ENCODE data around the gene AGTPBP1. TPM values are rescaled to one million over a fixed set of nuclear protein-coding genes. Genes with fewer than 3 reads are reported as not detected.

AGTPBP1 gene
- total and polyA plus RNA-seq, 2 of the 8 experiments (the other 6 are each of a cell fraction or from before 2014, with no cell fraction given) = 13.4 to 65.2 TPM

DNA sequence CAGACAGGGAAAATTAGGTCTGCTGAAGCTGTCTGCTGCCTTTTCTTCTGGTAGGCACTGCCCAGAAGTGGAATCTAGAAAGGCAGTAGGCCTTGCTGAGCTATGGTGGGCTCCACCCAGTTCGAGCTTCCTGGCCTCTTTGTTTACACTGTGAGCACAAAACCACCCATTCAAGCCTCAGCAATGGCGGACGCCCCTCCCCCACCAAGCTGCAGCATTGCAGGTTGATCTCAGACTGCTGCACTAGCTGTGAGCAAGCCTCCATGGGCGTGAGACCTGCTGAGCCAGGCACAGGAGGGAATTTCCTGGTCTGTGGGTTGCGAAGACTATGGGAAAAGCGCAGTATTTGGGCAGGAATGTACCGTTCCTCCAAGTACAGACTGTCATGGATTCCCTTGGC, 18.5 kb downstream of the AGTPBP1 start (continued):
- TF ChIP-seq, protein P1, sequence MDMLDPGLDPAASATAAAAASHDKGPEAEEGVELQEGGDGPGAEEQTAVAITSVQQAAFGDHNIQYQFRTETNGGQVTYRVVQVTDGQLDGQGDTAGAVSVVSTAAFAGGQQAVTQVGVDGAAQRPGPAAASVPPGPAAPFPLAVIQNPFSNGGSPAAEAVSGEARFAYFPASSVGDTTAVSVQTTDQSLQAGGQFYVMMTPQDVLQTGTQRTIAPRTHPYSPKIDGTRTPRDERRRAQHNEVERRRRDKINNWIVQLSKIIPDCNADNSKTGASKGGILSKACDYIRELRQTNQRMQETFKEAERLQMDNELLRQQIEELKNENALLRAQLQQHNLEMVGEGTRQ (IDR thresholded peaks at IDR 0.05; ENCODE audit: low read length) = no peak
- TF ChIP-seq RXRA (IDR thresholded peaks at IDR 0.05; ENCODE audit: insufficient read depth, low read depth, low read length) (no peak), EGR1 (IDR thresholded peaks at IDR 0.05; ENCODE audit: borderline replicate concordance, low read depth, low read length) (no peak), RBBP5 (IDR thresholded peaks at IDR 0.05; ENCODE audit: borderline replicate concordance, low read depth, low read length) (peak; percentile 71; the same call in 1 of the 2 replicates), EP300 (IDR thresholded peaks at IDR 0.05; ENCODE audit: borderline replicate concordance in 1 of 2, low read depth in 2 of 2, low read length in 2 of 2) (no peak), SRF (IDR thresholded peaks at IDR 0.05; ENCODE audit: low read depth, low read length) (no peak), KDM1A (IDR thresholded peaks at IDR 0.05; ENCODE audit: borderline replicate concordance, low read length) (no peak), NRF1 (IDR thresholded peaks at IDR 0.05; ENCODE audit: low read depth, low read length) (no peak), HDAC2 (IDR thresholded peaks at IDR 0.05; ENCODE audit: borderline replicate concordance in 1 of 2, low read depth in 2 of 2, low read length in 2 of 2) (no peak), MAFK (IDR thresholded peaks at IDR 0.05; ENCODE audit: low read depth, low read length) (no peak), KDM4A (IDR thresholded peaks at IDR 0.05; ENCODE audit: low read depth, low read length, severe bottlenecking) (no peak), BCL11A (IDR thresholded peaks at IDR 0.05; ENCODE audit: low read depth in 2 of 2, low read length in 2 of 2) (no peak), ZNF274 (IDR thresholded peaks at IDR 0.05; ENCODE audit: borderline replicate concordance, extremely low read depth, low read length) (no peak), SP2 (IDR thresholded peaks at IDR 0.05; ENCODE audit: low read length) (no peak), EZH2 (IDR thresholded peaks at IDR 0.05; ENCODE audit: low read depth, low read length, severe bottlenecking) (no peak)
- TF ChIP-seq, protein P2, sequence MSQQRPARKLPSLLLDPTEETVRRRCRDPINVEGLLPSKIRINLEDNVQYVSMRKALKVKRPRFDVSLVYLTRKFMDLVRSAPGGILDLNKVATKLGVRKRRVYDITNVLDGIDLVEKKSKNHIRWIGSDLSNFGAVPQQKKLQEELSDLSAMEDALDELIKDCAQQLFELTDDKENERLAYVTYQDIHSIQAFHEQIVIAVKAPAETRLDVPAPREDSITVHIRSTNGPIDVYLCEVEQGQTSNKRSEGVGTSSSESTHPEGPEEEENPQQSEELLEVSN (IDR thresholded peaks at IDR 0.05) = no peak

Measured in H1 (cell line).